Heart right ventricle (tissue), 16 donors: ENCODE data around the gene TMEM114. TPM values are rescaled to one million over a fixed set of nuclear protein-coding genes. Genes with fewer than 3 reads are reported as not detected.
A peak's percentile ranks its signal among the peaks of the same experiment; 100 is the strongest.

Source experiments
- ATAC-seq, 8 donors: fragments of 200-7000 bp; cut with Tn5 transposase; one replicate each; pipeline ENCODE4 v1.9.1; 2020; ENCODE audit warnings: mild to moderate bottlenecking in 8 of 8, moderate library complexity in 8 of 8, moderate number of reproducible peaks in 1 of 8
- DNase-seq, 2 donors: peaks; one replicate each; pipeline ENCODE4 v3.0.0-alpha.2; 2020
- H3K27ac ChIP-seq, 10 donors: fragments of 200-600 bp; sonication (generic) in 2 of 10; one replicate each; pipeline versions ENCODE4 v1.5.0 to v1.8.0; 2020 to 2022; ENCODE audit warnings: mild to moderate bottlenecking in 3 of 10
- H3K27me3 ChIP-seq, 7 donors: fragments of 200-600 bp; one replicate each; pipeline ENCODE4 v1.8.0; 2021 to 2022; ENCODE audit warnings: mild to moderate bottlenecking in 2 of 7
- H3K36me3 ChIP-seq, 9 donors: fragments of 200-600 bp; sonication (generic) in 1 of 9; one replicate each; pipeline versions ENCODE4 v1.5.0 to v1.8.0; 2020 to 2022; ENCODE audit warnings: mild to moderate bottlenecking in 2 of 9
- H3K4me1 ChIP-seq, 9 donors: fragments of 200-600 bp; sonication (generic) in 1 of 9; one replicate each; pipeline versions ENCODE4 v1.5.0 to v1.8.0; 2020 to 2022; ENCODE audit warnings: mild to moderate bottlenecking in 4 of 9
- H3K4me3 ChIP-seq, 10 donors: fragments of 200-600 bp; sonication (generic) in 2 of 10; one replicate each; pipeline versions ENCODE4 v1.5.0 to v1.8.0; 2020 to 2022; ENCODE audit warnings: mild to moderate bottlenecking in 7 of 10, moderate library complexity in 2 of 10
- H3K9me3 ChIP-seq, 11 donors: fragments of 200-600 bp in 10 of 11; sonication (generic) in 2 of 11; one replicate each; pipeline versions ENCODE4 v1.5.0 to v1.8.0; 2013 to 2022; ENCODE audit warnings: mild to moderate bottlenecking in 2 of 11, control low read depth in 1 of 11, moderate library complexity in 1 of 11
- CTCF ChIP-seq, 9 donors: fragments of 200-600 bp; sonication (generic) in 2 of 9; IDR thresholded peaks; one replicate each; pipeline versions ENCODE4 v1.5.0 to v1.8.0; 2021 to 2022; ENCODE audit warnings: antibody characterized with exemption in 9 of 9, mild to moderate bottlenecking in 5 of 9, moderate library complexity in 1 of 9
- WGBS, 2 donors: extraction: QIAGEN DNeasy Blood & Tissue Kit; methylation state at CpG; one replicate each; pipeline ENCODE4 v1.1.7; 2013; ENCODE audit warnings: inconsistent platforms in 1 of 2; 5-methylcytosine and 5-hydroxymethylcytosine counted together
- intact Hi-C, 10 donors: fragments of 100-400 bp; cut with DNase I; formaldehyde crosslinking; loops; one replicate each; pipeline versions ENCODE4 v1.11.1 to v1.14.2; 2022
- polyA plus RNA-seq, 2 donors: library from polyadenylated mRNA; stranded (reverse); fragments of 200-250 nt; gene quantifications; one replicate each; pipeline ENCODE4 v1.2.3, GENCODE V29; 2013
- total RNA-seq, 10 donors: library from RNA; stranded (reverse); fragmentation: NEBNext Ultra II Directional in 3 of 10; extraction: Animal tissue kit (Norgen Biotek cat#: 25700) in 3 of 10; gene quantifications; one replicate each; pipeline versions ENCODE4 v1.2.1 to v1.2.4, GENCODE V29; 2021 to 2023
- donor health status: Arrhythmogenic right ventricular cardiomyopathy.
- donor health status: ischemic (EF 13 %, LVEDD 7.1; RV severe dilation, severe dysfunction).
- donor health status: healthy with polysubstance abuse.
- donor health status: DM: no; HTN: yes; CAD: no.
- donor health status: DM: no; HTN: no; CAD: no.
- donor health status: ischemic (EF 25% LVEDD 6.9; RV normal size, moderate dysfunction).
- donor health status: ischemic (EF 25% LVEDD 5.7; RV mildly dilated, moderate dysfunction).
- donor health status: healthy.
- donor health status: DM: yes; HTN: yes; CAD: no.
- donor health status: Ischemic cardiomyopathy.
- donor health status: ischemic (EF 35%, LVEDD 5.7; RV mildly dilated, moderate dysfunction).
- donor health status: nonischemic (EF 11% LVEDD 7.7; RV severe dilation, severe dysfunction).
- donor health status: DM: yes; HTN: yes; CAD: no.
- donor health status: PGD.
- donor health status: ischemic (EF 29% LVEDD 5.4; RV normal size, mild dysfunction).
- donor health status: nonischemic (EF 23%, LVEDD 6.1; RV moderate dilation, normal function).

The TMEM114 gene
- total and polyA plus RNA-seq, 12 donors, result 0.34 to 0.37 TPM; not detected in 10

- no peak overlapping the region for H3K4me3 ChIP-seq
Observed at GRCh38 chr16:8631818-8632465, 41.6 kb upstream of the TMEM114 start.

GRCh38 chr16:8631373-8631772 is 41.1 kb upstream of the TMEM114 start:
- H3K27ac ChIP-seq, result peak overlapping the region in 4 of 10 donors; percentile 34 to 93 (median 66)
- intact Hi-C loops, result no loop called here
- peaks cover 0 to 100% (median 67%) of the 10 kb centered on the region in 9 donors for H3K36me3 ChIP-seq
- H3K27me3 ChIP-seq, result no peaks in the 10 kb centered on the region
- H3K4me1 ChIP-seq, result peaks cover 0 to 23% (median 0%) of the 10 kb centered on the region in 9 donors
- DNase-seq (no peak), ATAC-seq (no peak)
- no peak overlapping the region for H3K4me3 ChIP-seq
- WGBS, 2 donors, result 85 to 88% methylated on average over 9 of the region's 9 CpGs
- H3K9me3 ChIP-seq, result no peaks in the 10 kb centered on the region
- TF ChIP-seq CTCF (IDR thresholded peaks at IDR 0.05), result no peak

More at GRCh38 chr16:8631818-8632465, 41.6 kb upstream of the TMEM114 start:
- Histone ChIP-seq H3K9me3 (no peaks in the 10 kb centered on the region), H3K36me3 (peaks cover 0 to 100% (median 68%) of the 10 kb centered on the region in 9 donors), H3K27me3 (no peaks in the 10 kb centered on the region), H3K27ac (peak overlapping the region in 6 of 10 donors; percentile 23 to 93 (median 48)), H3K4me1 (peaks cover 0 to 23% (median 0%) of the 10 kb centered on the region in 9 donors)
- DNase-seq, result no peak
- intact Hi-C loops, result no loop called here
- no peak for TF ChIP-seq CTCF (IDR thresholded peaks at IDR 0.05)
- 64 to 67% methylated on average over 15 of the region's 15 CpGs for WGBS, 2 donors
- no peak for ATAC-seq

- Histone ChIP-seq H3K4me3 (no peak overlapping the region), H3K9me3 (no peaks in the 10 kb centered on the region), H3K4me1 (peaks cover 0 to 23% (median 0%) of the 10 kb centered on the region in 9 donors), H3K27ac (peak overlapping the region in 1 of 10 donors; percentile 93), H3K27me3 (no peaks in the 10 kb centered on the region), H3K36me3 (peaks cover 0 to 100% (median 69%) of the 10 kb centered on the region in 9 donors)
- TF ChIP-seq CTCF (IDR thresholded peaks at IDR 0.05), result no peak
- 89% methylated on average over 11 of the region's 11 CpGs for whole genome bisulfite sequencing, 2 donors
- DNase-seq (no peak), ATAC-seq (no peak)
- intact Hi-C loops, result no loop called here
Observed at GRCh38 chr16:8630255-8630953, 40.1 kb upstream of the TMEM114 start.

GRCh38 chr16:8628981-8629725 is 38.8 kb upstream of the TMEM114 start:
- DNase-seq (no peak), ATAC-seq (no peak)
- no peak overlapping the region for H3K4me3 ChIP-seq
- no peak for TF ChIP-seq CTCF (IDR thresholded peaks at IDR 0.05)
- no peak overlapping the region for H3K27ac ChIP-seq
- H3K4me1 ChIP-seq, result peaks cover 0 to 23% (median 0%) of the 10 kb centered on the region in 9 donors
- no peaks in the 10 kb centered on the region for H3K9me3 ChIP-seq
- no peaks in the 10 kb centered on the region for H3K27me3 ChIP-seq
- peaks cover 0 to 100% (median 60%) of the 10 kb centered on the region in 9 donors for H3K36me3 ChIP-seq
- intact Hi-C loops, result no loop called here
- 89 to 94% methylated on average over 16 of the region's 16 CpGs for WGBS, 2 donors
